Endometrial microvascular endothelial cells (primary cell): ENCODE measurements around the gene MYDGF. TPM values are rescaled to one million over a fixed set of nuclear protein-coding genes. Genes with fewer than 3 reads are reported as not detected.

Experiments
- in situ Hi-C: cut with HindIII; loops from 2 replicates; pipeline ENCODE4 v1.10.0; 2017; ENCODE audit warnings: low sequenced_read_pairs, low pct_unique_long_range_greater_than_20kb; ENCODE audit errors: inconsistent ontology term
- total RNA-seq: library from RNA; depleted of rRNA; stranded (reverse); fragments of >200 nt; gene quantifications from one replicate; pipeline ENCODE4 v1.2.3, GENCODE V29; 2015; ENCODE audit errors: inconsistent ontology term

MYDGF gene
- total RNA-seq, 1 donor from 2014 or later, result 130 TPM

GRCh38 chr19:4702764-4703163 is 32.6 kb upstream of the MYDGF start:
- in situ Hi-C loops, result no loop called here

DNA sequence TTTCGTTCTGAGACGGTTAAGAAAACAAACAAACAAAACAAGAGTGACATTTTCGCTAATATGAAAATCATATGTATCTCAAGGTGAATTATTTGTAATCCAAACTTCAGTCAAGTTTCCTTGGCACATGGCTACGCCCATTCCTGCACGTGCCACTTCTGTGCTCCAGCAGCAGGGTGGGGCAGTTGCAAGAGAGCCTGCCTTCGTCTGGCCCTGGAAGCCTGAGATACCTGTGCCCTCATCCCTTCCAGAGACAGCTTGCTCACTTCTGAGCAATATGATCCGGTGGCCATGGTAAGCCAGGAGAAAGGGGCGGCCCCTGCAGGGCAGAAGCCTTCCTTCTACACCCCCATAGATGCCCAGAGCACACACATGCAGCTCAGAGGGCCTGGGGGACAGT is 31.4 kb upstream of the MYDGF start:
- in situ Hi-C loops, result no loop called here

- in situ Hi-C loops, result no loop called here
These were observed 30.5 kb upstream of the MYDGF start for GRCh38 chr19:4700693-4700970.

DNA sequence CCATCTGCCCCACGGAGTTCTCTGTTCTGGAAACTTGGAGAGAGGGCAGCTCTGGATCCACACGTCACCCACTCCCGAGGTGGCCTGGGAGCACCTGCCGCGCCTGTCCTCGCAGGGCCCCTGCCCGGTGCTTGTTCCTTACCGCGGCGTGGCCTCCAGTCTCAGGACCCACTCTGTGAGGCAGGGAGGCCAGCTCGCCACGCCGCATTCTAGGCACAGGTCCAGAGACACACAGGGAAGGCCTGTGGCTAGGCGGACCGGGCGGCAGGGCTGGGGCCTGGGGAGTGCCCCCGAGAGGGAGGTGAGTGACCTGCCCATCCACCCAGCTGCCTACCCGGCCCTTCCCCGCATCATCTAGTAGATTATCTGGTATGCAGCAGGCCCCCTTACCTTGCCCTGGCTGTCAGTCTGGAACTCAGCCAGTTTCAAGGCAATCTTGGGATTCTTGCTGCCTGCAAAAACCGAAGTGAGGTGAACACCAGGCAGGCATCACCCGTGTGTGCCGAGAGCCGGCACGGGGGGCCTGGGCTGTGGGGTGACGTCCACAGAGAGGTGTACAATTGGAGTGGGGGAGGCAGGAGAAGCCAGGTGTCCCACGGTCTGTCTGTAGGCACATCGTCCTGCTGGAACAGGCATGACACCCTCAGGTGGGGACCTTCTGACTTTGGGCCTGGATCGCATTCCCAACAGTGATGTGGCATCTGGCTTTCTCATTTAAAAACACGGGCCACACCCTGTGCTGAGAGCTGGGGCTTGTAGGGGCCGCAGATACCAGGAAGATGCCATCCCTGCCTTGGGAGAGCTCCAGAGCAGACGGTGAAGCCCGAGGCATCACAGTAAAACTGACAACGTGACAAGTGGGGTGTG is 29.9 kb upstream of the MYDGF start:
- in situ Hi-C loops, result no loop called here

GRCh38 chr19:4697304-4697703 is 27.2 kb upstream of the MYDGF start:
- in situ Hi-C loops, result no loop called here

DNA sequence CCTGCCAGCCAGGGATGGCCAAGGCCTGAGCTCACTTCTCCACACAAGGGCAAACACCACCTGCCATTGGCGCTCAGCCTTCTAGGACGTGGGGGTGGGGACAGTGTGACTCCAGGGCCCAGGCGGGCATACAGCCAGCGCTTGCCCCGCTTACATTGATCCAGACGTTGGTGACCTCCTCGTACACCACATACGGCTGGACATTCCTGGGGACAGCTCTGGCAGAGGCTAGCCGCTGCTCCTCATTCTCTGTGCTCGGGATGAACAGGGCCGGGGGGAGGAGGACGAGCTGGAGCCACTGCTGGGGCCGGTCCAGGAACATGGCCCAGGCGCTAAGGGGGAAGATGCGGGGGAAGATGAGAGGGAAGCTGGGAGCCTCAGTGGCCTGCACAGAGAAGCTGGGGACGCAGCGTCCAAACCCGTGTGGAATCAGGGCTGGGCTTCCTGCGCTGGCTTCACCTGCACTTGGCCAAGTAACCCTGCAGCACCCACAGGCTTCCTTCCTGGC is 25.1 kb upstream of the MYDGF start:
- in situ Hi-C loops, result no loop called here

- in situ Hi-C loops, result no loop called here
These were observed 24.3 kb upstream of the MYDGF start for GRCh38 chr19:4694211-4694987.

DNA sequence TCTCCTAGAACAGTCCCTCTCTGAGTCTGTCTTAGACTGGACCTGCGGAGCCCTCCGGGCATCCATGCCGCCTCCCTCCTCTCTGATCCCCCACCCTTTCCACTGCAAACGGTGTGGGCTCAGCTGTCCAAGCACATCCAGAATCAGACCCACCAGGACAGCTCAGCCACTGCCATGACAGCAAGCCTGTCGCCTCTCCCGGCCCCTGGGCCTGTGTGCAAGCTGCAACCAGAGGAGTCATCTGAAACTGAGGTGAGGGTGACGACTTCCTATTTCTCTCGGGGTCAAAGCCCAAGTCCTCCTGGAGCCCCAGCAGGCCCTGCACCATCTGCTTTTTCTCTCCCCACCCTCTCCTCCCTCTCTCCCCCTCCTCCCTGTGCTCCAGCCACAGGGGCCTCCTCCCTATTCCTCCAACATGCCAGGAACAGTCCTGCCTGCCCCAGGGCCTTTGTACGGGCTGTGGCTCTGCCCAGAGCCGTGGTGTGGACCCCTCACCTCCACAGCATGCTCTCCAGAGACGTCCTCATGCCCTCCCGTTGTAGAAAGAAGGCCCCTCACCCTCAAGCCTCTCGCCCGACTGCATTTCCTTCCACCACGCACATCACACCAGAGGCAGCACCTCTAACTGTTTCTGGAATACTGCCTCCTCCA is 23.5 kb upstream of the MYDGF start:
- in situ Hi-C loops, result no loop called here

GRCh38 chr19:4693078-4693350 is 22.9 kb upstream of the MYDGF start:
- in situ Hi-C loops, result no loop called here

DNA sequence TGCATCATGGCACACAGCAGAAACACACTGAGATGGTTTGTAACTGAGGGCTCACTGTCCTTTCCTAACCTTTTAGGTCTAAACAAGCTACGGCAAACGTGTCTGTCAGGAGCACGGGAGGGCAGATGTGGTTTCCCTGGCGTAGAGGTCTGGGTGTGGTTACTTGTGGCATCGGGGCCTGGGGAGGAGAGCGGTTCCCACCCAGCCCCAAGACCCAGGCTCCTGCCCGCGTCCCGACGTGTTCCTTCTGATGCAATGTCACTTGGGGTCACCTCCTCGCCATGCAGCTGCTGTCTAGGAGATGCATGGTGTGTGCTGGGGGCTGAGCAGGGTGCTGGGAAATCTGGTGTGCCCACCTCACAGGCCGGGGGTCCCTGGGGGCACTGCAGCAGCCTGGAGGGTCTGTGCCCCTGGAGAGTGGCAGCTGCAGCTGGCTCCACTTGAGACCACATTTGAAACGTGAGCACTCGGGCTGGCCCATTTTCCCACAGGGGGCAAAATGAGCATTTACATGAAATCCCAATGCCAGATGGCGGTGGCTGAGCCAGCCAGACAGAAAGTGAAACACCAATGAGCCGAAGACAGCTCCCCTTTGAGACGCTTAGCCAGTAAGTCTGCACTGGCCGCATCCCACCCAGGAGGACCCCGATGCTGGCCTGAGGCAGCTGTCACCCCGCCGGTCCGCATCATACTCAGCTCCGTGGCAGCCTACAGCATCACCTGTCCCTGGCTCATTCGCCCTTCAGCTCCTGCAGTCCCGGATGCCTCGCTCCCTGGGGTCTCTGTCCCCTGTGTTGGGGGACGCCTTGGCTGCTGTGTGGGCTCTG is 22.3 kb upstream of the MYDGF start:
- in situ Hi-C loops, result no loop called here

- in situ Hi-C loops, result no loop called here
These were observed 21.2 kb upstream of the MYDGF start for GRCh38 chr19:4691373-4691772.

GRCh38 chr19:4690361-4690760 is 20.2 kb upstream of the MYDGF start:
- in situ Hi-C loops, result no loop called here

DNA sequence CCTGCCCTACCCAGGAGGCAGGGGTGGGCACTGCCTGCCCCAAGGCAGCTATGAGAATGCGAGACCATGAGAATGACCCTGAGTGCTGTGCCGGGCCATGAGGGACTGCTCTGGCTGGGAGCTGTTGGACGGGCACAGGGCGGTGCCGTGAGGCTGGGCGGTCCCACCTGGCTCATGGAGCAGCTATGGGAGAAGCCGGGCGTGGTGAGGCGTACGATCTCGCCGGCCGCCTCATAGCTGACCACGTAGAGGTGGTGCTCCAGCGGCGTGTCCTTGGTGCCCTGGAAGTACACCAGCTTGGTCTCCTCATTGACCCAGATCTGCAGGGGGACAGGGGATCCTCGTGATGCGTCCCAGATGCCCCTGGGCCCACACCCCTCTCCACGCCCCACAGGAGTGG is 19.3 kb upstream of the MYDGF start:
- in situ Hi-C loops, result no loop called here

GRCh38 chr19:4688587-4688986 is 18.4 kb upstream of the MYDGF start:
- in situ Hi-C loops, result no loop called here

GRCh38 chr19:4687396-4687795 is 17.3 kb upstream of the MYDGF start:
- in situ Hi-C loops, result no loop called here

DNA sequence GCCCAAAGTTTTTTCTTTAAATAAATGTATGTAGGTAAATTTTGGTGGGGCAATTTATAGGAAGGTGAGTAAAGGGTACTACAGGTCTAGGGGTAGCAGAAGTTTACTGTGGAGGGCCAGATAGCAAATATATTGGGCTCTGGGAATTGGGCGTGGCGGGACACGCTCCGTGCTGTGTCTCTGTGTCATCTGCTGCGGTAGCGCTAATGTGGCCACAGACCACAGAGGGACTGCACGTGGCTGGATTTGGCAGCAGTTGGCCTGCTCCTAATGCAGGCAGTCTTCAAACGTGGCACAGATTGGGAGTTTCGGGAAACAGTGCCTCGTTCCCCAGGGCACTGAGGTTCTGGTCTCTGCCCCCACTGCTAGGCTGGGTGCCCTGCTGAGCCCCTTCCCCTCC is 16.6 kb upstream of the MYDGF start:
- in situ Hi-C loops, result no loop called here

- in situ Hi-C loops, result no loop called here
These were observed 14.4 kb upstream of the MYDGF start for GRCh38 chr19:4684312-4685095.

DNA sequence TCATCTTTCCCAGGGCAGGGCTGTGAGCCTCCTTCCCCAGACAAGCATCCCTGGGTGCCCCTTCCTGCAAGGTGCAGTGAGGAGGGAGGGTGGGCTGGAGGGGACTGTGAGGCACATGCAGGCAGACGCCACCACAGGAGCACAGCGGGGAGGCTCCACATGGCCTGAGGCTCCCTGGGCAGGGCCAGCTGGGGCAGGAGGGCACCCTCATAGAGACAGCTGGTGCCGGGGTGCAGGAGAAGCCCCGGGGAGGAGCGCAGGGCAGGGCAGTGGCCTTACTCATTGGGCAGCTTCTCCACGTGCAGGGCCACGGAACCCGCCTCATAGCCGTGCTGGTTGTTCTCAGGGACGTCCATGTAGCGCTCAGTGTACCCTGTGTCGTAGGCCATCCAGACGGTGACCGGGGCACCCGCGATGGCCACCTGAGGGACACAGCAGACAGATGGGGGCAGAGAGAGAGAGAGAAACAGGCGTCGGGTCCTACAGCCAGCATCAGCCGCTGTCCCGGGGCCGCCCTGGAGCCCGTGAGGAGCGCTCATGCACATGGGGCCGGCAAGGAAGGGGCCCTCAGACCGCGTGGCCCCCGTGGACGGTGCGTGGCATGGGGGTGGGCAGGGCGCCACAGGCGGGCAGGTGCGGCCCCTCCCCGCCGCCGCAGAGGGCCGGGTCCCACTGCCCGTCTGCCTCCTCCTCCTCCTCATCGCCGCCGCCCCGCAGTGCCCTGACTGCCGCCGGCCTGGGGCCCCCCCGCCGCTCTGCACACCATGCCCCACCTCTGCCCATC is 12.5 kb upstream of the MYDGF start:
- in situ Hi-C loops, result no loop called here
